Retinal pigment epithelial cell (primary cell): Measurements from ENCODE around the gene WDR90.

Source experiments
- DNase-seq: peaks from one replicate; pipeline ENCODE4 v3.0.0-alpha.2; 2010; ENCODE audit warnings: low read depth
- H3K4me3 ChIP-seq: 2 replicates; pipeline ENCODE4 v1.5.1; 2011; ENCODE audit warnings: mild to moderate bottlenecking, low read length, control low read depth, moderate library complexity
- TF ChIP-seq, protein P1 (sequence below): conservative IDR thresholded peaks from 2 replicates; pipeline ENCODE4 v1.5.1; 2011; ENCODE audit warnings: low read depth, low read length, control low read depth, inconsistent platforms

Gene WDR90

DNA sequence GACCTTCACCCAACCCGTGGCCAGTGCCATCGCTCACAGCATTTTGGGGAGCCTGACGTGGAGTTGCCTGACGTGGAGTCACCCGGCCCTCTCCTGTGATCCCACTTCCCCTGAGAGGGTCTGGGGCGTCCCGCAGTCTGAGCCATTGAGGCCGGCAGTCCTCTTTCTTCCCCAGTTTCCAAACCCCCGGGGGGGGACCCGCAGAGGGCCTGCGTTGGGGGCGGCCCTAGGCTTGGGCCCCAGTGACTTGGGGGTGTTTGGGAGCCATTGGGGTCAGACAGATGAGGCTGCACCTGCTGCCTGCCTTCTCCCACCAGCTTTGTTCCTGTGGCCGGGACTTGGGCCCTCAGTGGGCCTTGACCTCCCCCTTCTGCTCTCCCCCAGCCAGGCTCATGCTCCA lies 20.5 kb downstream of the WDR90 start:
- TF ChIP-seq, protein P1, sequence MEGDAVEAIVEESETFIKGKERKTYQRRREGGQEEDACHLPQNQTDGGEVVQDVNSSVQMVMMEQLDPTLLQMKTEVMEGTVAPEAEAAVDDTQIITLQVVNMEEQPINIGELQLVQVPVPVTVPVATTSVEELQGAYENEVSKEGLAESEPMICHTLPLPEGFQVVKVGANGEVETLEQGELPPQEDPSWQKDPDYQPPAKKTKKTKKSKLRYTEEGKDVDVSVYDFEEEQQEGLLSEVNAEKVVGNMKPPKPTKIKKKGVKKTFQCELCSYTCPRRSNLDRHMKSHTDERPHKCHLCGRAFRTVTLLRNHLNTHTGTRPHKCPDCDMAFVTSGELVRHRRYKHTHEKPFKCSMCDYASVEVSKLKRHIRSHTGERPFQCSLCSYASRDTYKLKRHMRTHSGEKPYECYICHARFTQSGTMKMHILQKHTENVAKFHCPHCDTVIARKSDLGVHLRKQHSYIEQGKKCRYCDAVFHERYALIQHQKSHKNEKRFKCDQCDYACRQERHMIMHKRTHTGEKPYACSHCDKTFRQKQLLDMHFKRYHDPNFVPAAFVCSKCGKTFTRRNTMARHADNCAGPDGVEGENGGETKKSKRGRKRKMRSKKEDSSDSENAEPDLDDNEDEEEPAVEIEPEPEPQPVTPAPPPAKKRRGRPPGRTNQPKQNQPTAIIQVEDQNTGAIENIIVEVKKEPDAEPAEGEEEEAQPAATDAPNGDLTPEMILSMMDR: no peak
- DNase-seq: no peak
- no peak overlapping the region for H3K4me3 ChIP-seq

DNA sequence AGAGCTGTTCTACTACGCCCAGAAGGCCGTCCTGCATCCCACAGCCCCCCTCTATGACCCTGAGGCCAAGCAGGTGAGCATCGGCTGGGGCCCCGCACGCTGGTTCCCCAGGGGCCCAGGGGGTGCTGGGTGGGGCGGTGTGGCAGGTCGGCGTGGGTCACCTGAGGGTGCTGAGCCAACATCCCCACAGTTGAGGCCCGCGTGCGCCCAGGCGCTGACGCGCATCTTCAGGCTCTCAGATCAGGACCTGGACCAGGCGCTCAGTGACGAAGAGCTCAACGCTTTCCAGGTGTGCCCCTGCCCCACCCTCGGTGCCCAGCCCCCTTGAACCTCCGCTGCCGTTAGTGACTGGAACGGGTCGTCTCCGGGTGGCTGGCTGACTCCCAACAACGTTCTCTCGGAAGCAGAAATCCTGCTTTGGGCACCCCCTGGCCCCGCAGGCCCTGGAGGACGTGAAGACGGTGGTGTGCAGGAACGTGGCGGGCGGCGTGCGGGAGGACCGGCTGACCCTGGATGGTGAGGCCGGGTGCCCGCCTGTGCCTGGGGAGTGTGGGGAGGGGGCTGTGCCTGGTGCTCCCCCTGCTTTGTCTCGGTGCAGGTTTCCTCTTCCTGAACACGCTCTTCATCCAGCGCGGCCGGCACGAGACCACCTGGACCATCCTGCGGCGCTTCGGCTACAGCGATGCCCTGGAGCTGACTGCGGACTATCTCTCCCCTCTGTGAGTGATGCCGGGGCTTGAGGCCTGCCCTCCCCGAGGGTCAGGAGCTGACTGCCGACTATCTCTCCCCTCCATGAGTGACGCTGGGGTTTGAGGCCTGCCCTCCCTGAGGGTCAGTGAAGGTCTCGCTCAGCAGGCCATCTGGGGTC lies 21.6 kb downstream of the WDR90 start:
- no peak overlapping the region for H3K4me3 ChIP-seq

DNA sequence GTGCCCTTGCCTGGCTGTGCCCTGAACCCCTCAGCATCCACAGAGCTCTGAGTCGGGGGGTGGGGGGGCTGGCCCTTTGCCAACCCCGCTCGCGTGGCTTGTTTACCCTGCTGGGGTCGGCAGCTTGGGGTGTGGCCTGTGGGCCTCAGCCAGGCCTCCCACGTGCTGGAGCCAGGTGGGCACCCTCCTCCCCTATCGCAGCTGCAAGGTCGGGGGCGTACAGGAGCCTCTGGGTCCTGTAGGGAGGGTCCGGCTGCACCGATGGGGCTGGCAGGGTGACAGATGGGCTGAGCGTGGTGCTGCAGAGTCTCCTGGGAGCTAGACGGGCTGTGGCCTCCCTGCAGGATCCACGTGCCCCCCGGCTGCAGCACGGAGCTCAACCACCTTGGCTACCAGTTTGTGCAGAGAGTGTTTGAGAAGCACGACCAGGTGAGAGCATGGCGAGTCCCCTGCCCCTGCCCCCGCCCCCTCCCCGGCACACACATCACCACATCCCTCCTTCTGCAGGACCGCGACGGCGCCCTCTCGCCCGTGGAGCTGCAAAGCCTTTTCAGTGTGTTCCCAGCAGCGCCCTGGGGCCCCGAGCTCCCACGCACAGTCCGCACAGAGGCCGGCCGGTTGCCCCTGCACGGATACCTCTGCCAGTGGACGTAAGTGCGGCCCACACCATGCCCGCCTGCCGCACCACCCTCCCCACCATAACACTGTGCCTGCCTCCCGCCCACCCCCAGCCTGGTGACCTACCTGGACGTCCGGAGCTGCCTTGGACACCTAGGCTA lies 22.4 kb downstream of the WDR90 start:
- TF ChIP-seq, protein P1: no peak
- no peak overlapping the region for H3K4me3 ChIP-seq
- DNase-seq: no peak

More for the DNA sequence above, 21.6 kb downstream of the WDR90 start:
- no peak for DNase-seq
- TF ChIP-seq, protein P1: no peak

DNA sequence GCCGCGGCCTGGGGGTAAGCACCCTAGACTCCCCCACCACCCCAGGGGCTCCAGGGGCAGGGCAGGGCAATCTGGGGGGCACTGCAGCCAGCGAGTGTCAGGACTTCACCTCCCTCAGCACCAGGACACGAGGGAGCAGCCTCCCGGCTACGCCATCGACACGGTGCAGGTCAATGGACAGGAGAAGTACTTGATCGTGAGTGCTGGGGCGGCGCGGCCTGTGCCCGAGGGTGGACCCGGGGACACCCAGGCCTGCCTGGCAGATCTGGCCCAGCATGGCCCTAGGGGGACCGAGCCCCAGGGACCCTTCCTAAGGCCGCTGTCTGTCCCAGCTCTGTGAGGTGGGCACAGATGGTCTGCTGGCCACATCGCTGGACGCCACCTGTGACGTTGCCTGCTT lies 23.2 kb downstream of the WDR90 start:
- TF ChIP-seq, protein P1: no peak
- DNase-seq: no peak

DNA sequence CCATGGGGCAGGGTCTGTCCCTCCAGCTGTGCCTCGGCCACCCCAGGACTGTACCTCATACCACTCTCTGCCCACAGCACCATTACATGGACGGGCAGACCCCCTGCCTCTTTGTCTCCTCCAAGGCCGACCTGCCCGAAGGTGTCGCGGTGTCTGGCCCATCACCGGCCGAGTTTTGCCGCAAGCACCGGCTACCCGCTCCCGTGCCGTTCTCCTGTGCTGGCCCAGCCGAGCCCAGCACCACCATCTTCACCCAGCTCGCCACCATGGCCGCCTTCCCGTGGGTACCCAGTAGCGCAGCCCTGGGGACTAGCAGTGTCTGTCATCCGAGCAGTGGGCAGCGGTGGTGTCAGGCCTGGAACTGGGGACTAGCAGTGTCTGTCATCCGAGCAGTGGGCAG lies 23.7 kb downstream of the WDR90 start:
- H3K4me3 ChIP-seq: no peak overlapping the region
- TF ChIP-seq, protein P1: no peak
- no peak for DNase-seq

More for the DNA sequence above, 23.2 kb downstream of the WDR90 start:
- no peak overlapping the region for H3K4me3 ChIP-seq

DNA sequence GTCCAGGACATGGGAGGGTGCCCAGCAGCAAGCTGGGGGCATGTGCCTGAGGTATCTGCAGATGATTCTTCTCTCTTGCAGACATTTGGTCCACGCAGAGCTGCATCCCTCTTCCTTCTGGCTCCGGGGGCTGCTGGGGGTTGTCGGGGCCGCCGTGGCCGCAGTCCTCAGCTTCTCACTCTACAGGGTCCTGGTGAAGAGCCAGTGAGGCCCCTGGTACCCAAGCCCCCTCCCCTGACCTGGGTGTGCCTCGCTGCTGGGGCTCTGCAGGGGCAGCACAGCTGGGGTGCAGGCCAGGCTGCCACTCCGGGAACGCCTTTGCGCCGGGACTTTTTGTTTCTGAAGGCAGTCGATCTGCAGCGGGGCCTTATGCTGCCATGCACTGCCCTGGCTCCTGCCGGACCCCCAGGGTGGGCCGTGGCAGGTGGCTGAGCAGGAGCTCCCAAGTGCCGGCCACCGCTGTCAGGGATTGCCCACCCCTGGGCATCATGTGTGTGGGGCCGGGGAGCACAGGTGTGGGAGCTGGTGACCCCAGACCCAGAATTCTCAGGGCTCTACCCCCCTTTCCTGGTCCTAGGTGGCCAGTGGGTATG lies 24.3 kb downstream of the WDR90 start:
- no peak overlapping the region for H3K4me3 ChIP-seq
- TF ChIP-seq, protein P1: no peak
- no peak for DNase-seq
